GM21381 (cell line): Measurements from ENCODE around the gene GRK1.

ENCODE experiments used
- ATAC-seq: cut with Tn5 transposase; IDR thresholded peaks from one replicate; pipeline ENCODE4 v1.9.1; 2021; ENCODE audit warnings: mild to moderate bottlenecking, moderate library complexity; ENCODE audit not compliant: unreplicated experiment

Gene GRK1

DNA sequence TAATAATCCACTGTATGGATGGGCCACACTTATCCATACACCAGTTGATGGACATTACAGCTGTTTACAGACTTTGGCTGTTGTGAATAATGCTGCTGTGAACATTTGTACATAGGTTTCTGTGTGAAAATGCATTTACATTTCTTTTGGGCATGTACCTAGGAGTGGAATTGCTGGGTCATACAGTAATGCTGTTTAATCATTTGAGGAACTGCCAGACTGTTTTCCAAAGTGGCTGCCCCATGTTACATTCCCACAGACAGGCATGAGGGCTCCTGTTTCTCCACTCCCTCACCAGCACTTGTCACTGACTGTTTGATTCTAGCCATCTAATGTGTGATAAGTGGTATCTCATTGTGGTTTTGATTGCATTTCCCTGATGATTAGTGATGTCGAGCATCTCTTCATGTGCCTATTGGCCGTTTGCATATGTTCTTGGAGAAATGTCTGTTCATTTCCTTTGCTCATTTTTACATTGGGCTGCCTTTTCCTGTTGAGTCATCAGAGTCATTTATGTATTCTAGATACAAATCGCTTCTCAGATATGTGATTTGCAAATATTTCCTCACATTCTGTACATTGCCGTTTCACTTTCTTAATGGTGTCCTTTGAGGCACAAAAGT, 104.8 kb downstream of the GRK1 start:
- no peak for ATAC-seq

DNA sequence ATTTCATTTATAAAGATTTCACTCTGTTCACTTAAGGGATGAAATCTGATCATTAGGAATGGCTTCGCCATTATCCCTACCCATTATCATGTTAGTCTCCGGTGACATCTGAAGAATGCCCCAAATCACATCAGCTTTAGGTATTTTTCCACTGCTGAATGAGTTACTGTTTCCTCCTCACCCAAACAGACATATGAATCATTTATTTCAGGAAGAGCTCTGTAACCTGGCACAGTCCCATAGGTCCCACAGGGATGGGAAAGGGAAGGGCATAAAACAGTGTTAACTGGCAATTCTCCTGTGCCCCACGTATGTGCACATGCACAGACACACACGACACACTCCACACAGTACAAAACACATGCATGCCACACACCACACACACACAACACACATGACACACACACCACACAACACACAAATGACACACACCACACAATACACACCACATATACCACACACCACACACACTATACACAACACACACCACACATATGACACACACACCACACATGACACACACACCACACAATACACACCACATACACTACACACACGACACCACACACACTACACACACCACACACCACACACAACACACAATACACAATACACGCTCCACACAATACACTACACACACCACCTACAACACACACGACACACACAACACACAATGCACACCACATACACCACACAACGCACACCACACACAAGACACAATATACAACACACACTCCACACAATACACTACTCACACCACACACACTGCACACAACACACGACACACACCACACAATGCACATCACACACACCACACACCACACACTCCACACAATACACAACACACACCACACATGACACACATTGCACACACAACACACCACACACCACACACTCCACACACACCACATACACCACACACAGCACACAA, 107.4 kb downstream of the GRK1 start:
- ATAC-seq: no peak

GRCh38 chr13:113775451-113776145, 108.6 kb downstream of the GRK1 start:
- no peak for ATAC-seq

- ATAC-seq: no peak
These were observed 109.5 kb downstream of the GRK1 start for GRCh38 chr13:113776231-113777125.

- no peak for ATAC-seq
These were observed 110.6 kb downstream of the GRK1 start for GRCh38 chr13:113777311-113778260.

DNA sequence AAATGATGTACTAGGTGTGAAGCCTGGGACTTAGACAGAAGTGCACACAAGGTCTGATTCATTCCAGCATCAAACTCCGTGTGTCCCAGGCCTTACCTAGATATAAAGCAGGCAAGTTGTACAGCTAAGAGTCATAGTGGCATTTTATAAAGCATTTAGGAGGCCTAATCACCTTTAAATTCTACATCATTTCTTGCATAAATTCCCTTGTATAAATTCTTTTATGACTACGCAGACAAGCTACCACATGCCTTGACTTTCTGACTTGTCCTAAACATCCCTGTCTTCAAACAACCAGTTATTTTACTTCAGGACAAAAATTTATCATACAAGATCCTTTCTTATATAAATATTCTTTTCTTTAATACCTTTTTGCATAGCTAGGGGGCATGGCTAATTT, 114.6 kb downstream of the GRK1 start:
- ATAC-seq: no peak

DNA sequence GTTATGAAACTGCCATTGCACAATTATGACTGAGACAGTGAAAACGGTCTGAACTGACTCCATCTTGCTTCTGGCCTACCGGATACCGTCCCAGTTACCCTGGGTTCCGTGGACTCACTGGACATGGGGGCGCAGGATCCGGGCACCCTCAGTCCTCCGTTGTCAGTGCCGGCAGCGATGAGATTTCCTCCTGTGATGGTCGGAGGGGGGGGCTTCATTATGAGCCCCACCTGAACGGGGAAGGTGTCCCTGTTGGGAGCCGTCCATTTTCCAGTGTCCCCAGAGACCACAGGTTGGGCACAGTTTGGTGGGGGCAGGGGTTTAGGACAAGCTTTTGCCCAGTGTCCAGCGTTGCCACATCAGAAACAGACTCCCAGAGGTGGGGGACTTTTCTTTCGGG, 115.5 kb downstream of the GRK1 start:
- ATAC-seq: no peak

DNA sequence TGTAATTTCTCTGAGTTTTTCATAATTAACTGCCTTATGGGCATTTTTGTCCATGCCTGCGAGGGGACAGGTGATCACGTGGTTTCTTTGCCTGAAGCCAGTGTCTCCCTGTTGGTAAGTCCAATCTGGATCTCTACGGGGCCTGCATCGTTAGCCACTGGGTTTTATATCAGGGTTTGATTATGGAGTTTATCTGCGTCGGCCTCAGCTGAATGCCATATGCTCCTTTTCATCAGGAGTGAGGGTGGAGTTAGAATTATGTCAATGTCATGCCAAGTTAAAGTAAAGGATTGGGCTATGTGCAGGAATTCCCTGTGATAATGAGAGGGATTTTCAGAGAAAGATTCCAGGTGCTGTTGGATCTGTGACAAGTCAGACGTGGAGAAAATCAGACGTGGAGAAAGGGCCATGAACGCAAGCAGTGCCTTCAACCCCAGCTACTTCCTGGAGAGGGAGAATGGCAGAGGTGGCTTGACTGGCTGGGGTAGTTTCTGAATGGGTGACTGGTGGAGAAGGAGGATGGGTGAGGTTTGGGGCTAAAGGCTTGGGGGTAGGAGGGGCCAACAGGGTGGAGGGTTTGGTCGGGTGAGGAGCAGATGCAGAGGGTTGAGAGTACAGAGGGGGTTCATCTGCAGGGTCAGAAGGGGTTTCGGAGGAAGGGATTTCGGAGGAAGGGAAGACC, 116.3 kb downstream of the GRK1 start:
- ATAC-seq: no peak

DNA sequence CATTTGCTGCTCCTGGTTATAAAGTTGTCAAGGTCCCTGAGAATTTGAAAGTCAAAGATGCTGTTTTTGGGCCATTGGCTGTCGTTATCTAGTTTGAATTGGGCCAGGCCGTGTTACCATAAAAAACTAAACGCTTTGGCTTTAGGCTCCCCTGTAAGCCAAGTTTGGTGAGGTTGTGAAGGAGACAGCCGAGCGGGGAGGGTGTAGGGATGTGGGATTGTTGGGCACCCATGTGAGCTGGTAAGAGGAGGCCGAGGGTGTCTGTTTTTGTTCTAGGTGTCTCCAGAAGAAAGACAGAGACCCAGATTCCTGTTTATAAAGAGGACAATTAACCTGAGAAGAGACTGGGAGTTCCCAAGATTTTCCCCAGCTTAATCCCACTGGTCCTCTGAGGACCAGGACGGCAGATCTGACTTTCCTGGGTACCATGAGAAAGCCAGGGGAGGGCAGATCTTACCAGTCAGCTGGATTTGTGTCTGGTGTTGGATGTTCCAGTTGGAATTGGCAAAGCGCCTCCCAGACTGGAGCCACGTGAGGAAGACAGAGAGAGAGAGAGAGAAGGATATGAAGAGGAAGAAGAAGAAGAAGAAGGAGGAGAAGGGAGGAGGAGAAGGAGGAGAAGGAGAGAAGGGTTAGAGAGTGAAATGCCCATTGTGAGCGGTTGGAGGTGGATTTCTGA, 117.1 kb downstream of the GRK1 start:
- no peak for ATAC-seq

DNA sequence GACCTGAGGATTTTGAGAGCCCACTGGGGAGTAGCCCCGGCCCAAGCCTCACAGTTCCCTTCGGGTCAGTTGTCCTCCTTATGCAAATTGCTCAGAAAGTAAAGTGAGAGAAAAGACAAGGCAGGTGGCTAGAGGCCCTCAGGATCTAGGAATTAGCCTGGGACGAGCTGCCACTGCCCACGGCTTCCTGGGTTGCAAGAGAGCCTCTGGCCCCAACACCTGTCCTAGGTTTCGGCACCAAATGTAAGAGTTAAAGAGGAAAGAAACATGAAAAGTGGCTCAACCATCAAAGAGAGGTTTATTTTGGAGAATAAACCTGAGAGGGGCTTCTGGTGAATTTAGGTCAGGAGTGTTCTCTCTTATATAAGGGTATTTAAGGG, 117.6 kb downstream of the GRK1 start:
- ATAC-seq: no peak

DNA sequence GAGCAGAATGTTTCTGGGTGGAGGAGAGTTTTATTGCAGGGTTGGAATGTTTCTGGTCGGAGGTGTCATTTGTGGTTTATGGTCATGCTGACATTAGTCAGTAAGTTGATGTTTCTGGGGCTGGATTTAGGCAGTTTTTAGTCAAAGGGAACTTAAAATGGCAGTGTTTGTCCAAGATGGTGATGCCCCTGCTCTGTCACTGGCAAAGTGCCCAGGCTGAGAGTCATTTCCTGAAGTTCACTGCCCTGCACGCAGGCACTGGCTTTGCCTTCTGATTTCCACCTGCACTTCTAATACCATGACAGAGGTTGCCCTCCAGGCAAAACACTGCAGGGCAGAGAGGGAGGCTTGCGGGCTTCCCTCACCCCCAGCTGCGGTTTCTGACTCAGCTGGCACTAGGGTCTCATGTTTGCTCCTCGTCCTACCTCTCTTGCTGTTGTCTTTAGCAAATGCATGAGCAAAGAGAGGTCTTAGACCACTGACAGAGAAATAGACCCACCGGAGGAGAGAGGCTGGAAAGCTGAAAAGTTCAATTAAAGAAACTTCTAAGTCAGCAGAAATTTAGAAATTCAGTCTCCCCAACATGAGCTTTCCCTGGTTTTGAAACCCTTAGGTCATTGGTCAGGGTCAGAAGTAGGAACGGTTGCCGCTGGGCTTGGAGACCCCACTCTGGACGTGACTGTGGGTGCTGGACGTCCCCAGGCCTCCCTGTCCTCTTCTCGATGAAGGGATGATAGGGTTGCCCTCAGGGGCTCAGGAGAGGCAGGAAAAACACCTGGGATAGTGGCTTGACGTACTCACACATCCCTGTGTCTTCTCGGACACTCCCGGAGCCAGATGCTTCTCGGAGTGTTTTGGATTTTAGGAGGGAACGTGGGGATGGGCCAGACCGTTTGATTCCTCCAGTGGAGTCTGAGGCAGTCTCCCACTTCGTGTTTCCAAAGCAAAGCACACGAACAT, 118.3 kb downstream of the GRK1 start:
- no peak for ATAC-seq

DNA sequence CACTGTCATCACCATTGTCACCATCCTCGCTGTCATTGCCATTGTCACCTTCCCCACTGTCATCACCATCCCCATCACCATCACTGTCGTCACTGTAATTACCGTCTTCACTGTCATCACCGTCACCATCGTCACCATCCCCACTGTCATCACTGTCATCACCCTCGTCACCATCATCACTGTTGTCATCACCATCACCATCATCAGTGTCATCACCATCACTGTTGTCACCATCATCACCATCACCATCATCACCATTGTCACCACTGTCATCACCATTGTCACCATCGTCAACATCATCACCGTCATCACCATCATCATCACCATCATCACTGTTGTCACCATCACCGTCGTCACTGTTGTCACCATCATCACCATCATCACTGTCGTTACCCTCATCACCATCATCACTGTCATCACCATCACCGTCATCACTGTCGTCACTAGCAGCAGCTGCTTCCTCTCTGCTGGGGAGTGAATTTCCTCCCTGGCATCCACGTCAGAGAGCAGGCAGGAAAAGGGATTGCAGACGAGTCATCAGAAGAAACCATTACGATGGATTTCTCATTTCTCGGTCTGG, 119.3 kb downstream of the GRK1 start:
- no peak for ATAC-seq
